Right renal cortex interstitium (tissue), 3 donors: Measurements from ENCODE around the gene NDUFS4. TPM values are rescaled to one million over a fixed set of nuclear protein-coding genes. Genes with fewer than 3 reads are reported as not detected.
"Not testable (repeated sequence)": the region's sequence is repeated elsewhere in the genome, so short reads cannot be mapped to it uniquely, and the experiment has no call there.

Experiments used
- DNase-seq, 3 donors: peaks; one replicate each; pipeline ENCODE4 v3.0.0-alpha.2; 2013; ENCODE audit warnings: low read depth in 3 of 3, low spot score in 2 of 3
- polyA plus RNA-seq, 3 donors: library from polyadenylated mRNA; unstranded; fragments of 120-200 nt; gene quantifications; one replicate each; pipeline ENCODE4 v1.2.1, GENCODE V29; 2013; ENCODE audit not compliant: insufficient read length in 3 of 3

NDUFS4 gene
- polyA plus RNA-seq, 3 donors: 151 to 163 (median 156) TPM

GRCh38 chr5:53571403-53571802, 11.0 kb downstream of the NDUFS4 start:
- DNase-seq: no peak

- DNase-seq: no peak
Observed at GRCh38 chr5:53575101-53575500, 14.7 kb downstream of the NDUFS4 start.

- DNase-seq: no peak
Observed at GRCh38 chr5:53575831-53576230, 15.4 kb downstream of the NDUFS4 start.

GRCh38 chr5:53576674-53577073, 16.2 kb downstream of the NDUFS4 start:
- no peak for DNase-seq

- no peak for DNase-seq
Observed at GRCh38 chr5:53578854-53579253, 18.4 kb downstream of the NDUFS4 start.

- DNase-seq: no peak
Observed at GRCh38 chr5:53580547-53580946, 20.1 kb downstream of the NDUFS4 start.

- no peak for DNase-seq
Observed at GRCh38 chr5:53582225-53582624, 21.8 kb downstream of the NDUFS4 start.

- no peak for DNase-seq
Observed at GRCh38 chr5:53590759-53591158, 30.3 kb downstream of the NDUFS4 start.

- DNase-seq: no peak
Observed at GRCh38 chr5:53594419-53594818, 34.0 kb downstream of the NDUFS4 start.

GRCh38 chr5:53597894-53598293, 37.5 kb downstream of the NDUFS4 start:
- no peak for DNase-seq

- no peak for DNase-seq
Observed at GRCh38 chr5:53601570-53601969, 41.1 kb downstream of the NDUFS4 start.

GRCh38 chr5:53603009-53603687, 42.7 kb downstream of the NDUFS4 start:
- no peak for DNase-seq

GRCh38 chr5:53604309-53604708, 43.9 kb downstream of the NDUFS4 start:
- DNase-seq: no peak

- DNase-seq: no peak
Observed at GRCh38 chr5:53607886-53608285, 47.4 kb downstream of the NDUFS4 start.

- not testable (repeated sequence) for DNase-seq
Observed at GRCh38 chr5:53608897-53609296, 48.5 kb downstream of the NDUFS4 start.

GRCh38 chr5:53613061-53613460, 52.6 kb downstream of the NDUFS4 start:
- no peak for DNase-seq

- DNase-seq: no peak
Observed at GRCh38 chr5:53613536-53613935, 53.1 kb downstream of the NDUFS4 start.

- DNase-seq: no peak
Observed at GRCh38 chr5:53614376-53614885, 54.0 kb downstream of the NDUFS4 start.

GRCh38 chr5:53616939-53617549, 56.6 kb downstream of the NDUFS4 start:
- DNase-seq: no peak

GRCh38 chr5:53631251-53631650, 70.8 kb downstream of the NDUFS4 start:
- DNase-seq: no peak

GRCh38 chr5:53642061-53642460, 81.6 kb downstream of the NDUFS4 start:
- peak in 2 of 3 donors; percentile 26 to 42 for DNase-seq

GRCh38 chr5:53643445-53643844, 83.0 kb downstream of the NDUFS4 start:
- no peak for DNase-seq
